ENCODE data around the gene NTM.

Gene NTM

GRCh38 chr11:131993246-131993645 lies 622.8 kb downstream of the NTM start:
- no peak overlapping the region for H3K27ac ChIP-seq (ENCODE audit: low read length)
- no peaks in the 10 kb centered on the region for H3K79me2 ChIP-seq (ENCODE audit: low read length)
- no peak overlapping the region for H3K4me2 ChIP-seq (ENCODE audit: low read length)
- H3K9ac ChIP-seq (ENCODE audit: low read length): no peak overlapping the region
- no peaks in the 10 kb centered on the region for H3K4me1 ChIP-seq (ENCODE audit: low read length)
- no peak overlapping the region for H3K4me3 ChIP-seq (ENCODE audit: low read length)
- no peaks in the 10 kb centered on the region for H3K36me3 ChIP-seq (replicated peaks; ENCODE audit: low read depth, low read length)
- no peaks in the 10 kb centered on the region for H3K9me3 ChIP-seq (ENCODE audit: insufficient read depth, low read length)
- H4K20me1 ChIP-seq (ENCODE audit: insufficient read depth, low read length): no peaks in the 10 kb centered on the region
- no peak overlapping the region for H2AFZ ChIP-seq (ENCODE audit: low read depth, low read length)
- TF ChIP-seq CTCF (IDR thresholded peaks at IDR 0.05; ENCODE audit: low read depth, low read length): no peak
- TF ChIP-seq EZH2phosphoT487 (IDR thresholded peaks at IDR 0.05; ENCODE audit: low read depth): no peak
- H3K27me3 ChIP-seq (ENCODE audit: low read depth, low read length): 0 out of 2 replicates have a peak, but pooled peaks cover 2% of the 10 kb centered on the region

- Histone ChIP-seq H3K9me3 (ENCODE audit: insufficient read depth, low read length) (no peaks in the 10 kb centered on the region), H4K20me1 (ENCODE audit: insufficient read depth, low read length) (no peaks in the 10 kb centered on the region), H3K27me3 (ENCODE audit: low read depth, low read length) (peaks cover 3% of the 10 kb centered on the region; the same call in 1 of the 2 replicates), H3K9ac (ENCODE audit: low read length) (no peak overlapping the region), H3K27ac (ENCODE audit: low read length) (no peak overlapping the region), H3K4me3 (ENCODE audit: low read length) (no peak overlapping the region), H3K4me2 (ENCODE audit: low read length) (no peak overlapping the region), H3K4me1 (ENCODE audit: low read length) (no peaks in the 10 kb centered on the region), H3K36me3 (replicated peaks; ENCODE audit: low read depth, low read length) (no peaks in the 10 kb centered on the region), H2AFZ (ENCODE audit: low read depth, low read length) (no peak overlapping the region), H3K79me2 (ENCODE audit: low read length) (no peaks in the 10 kb centered on the region)
- TF ChIP-seq CTCF (IDR thresholded peaks at IDR 0.05; ENCODE audit: low read depth, low read length) (no peak), EZH2phosphoT487 (IDR thresholded peaks at IDR 0.05; ENCODE audit: low read depth) (no peak)
These were observed 627.6 kb downstream of the NTM start for GRCh38 chr11:131998020-131998419.

DNA sequence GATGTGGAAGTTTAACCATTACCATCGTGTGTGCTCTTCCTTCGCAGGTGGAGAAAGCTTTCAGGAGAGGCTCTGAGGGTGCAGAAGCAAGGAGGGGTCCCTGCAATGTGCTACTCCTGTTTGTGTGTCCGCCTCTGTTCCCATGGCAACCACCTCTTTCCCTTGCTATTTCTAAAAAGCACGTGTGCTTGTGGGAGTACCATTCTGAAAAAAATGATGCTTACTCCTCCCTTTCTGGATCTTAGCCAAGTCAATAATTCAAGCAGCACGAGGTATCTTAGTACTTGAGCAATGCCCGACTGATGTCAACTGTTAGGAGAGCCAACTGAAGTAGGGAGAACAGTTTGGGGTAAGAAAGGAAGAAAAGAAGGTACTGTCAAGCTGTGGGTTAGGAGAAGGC lies 628.7 kb downstream of the NTM start:
- no peak overlapping the region for H2AFZ ChIP-seq (ENCODE audit: low read depth, low read length)
- H3K9me3 ChIP-seq (ENCODE audit: insufficient read depth, low read length): no peaks in the 10 kb centered on the region
- no peak overlapping the region for H3K4me3 ChIP-seq (ENCODE audit: low read length)
- no peaks in the 10 kb centered on the region for H3K79me2 ChIP-seq (ENCODE audit: low read length)
- no peaks in the 10 kb centered on the region for H3K4me1 ChIP-seq (ENCODE audit: low read length)
- H3K27ac ChIP-seq (ENCODE audit: low read length): no peak overlapping the region
- H3K9ac ChIP-seq (ENCODE audit: low read length): no peak overlapping the region
- H3K36me3 ChIP-seq (replicated peaks; ENCODE audit: low read depth, low read length): no peaks in the 10 kb centered on the region
- H3K4me2 ChIP-seq (ENCODE audit: low read length): no peak overlapping the region
- peaks cover 3% of the 10 kb centered on the region; the same call in 1 of the 2 replicates for H3K27me3 ChIP-seq (ENCODE audit: low read depth, low read length)
- TF ChIP-seq EZH2phosphoT487 (IDR thresholded peaks at IDR 0.05; ENCODE audit: low read depth): no peak
- no peak for TF ChIP-seq CTCF (IDR thresholded peaks at IDR 0.05; ENCODE audit: low read depth, low read length)
- H4K20me1 ChIP-seq (ENCODE audit: insufficient read depth, low read length): no peaks in the 10 kb centered on the region

DNA sequence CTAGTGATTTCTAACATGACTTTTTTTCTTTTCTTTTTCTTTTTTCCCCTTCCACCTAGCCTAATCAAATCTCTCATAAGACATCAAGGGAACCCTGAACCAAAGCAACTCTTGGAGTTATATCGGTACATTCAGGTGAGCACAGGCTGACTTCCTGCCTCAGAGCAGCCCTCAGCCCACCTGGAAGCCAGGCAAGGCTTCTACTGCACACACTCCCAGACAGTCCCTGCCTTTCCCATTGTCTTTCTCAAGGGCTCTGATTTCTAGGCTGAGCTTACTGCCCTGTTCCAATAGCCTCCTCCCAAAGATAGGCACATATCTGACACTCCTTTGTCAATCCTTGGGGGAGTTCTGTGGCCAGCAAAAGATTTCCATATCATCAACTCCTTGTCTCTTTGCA lies 629.5 kb downstream of the NTM start:
- Histone ChIP-seq H3K4me1 (ENCODE audit: low read length) (no peaks in the 10 kb centered on the region), H3K36me3 (replicated peaks; ENCODE audit: low read depth, low read length) (no peaks in the 10 kb centered on the region), H4K20me1 (ENCODE audit: insufficient read depth, low read length) (no peaks in the 10 kb centered on the region), H3K4me3 (ENCODE audit: low read length) (no peak overlapping the region), H3K79me2 (ENCODE audit: low read length) (no peaks in the 10 kb centered on the region), H3K9ac (ENCODE audit: low read length) (no peak overlapping the region), H2AFZ (ENCODE audit: low read depth, low read length) (no peak overlapping the region), H3K27ac (ENCODE audit: low read length) (no peak overlapping the region), H3K4me2 (ENCODE audit: low read length) (no peak overlapping the region), H3K9me3 (ENCODE audit: insufficient read depth, low read length) (no peaks in the 10 kb centered on the region), H3K27me3 (ENCODE audit: low read depth, low read length) (peaks cover 3% of the 10 kb centered on the region; the same call in 1 of the 2 replicates)
- TF ChIP-seq CTCF (IDR thresholded peaks at IDR 0.05; ENCODE audit: low read depth, low read length): no peak

Data from OCI-LY3 (cell line).